GM12878 (cell line): Measurements from ENCODE around the gene TRRAP. TPM values are rescaled to one million over a fixed set of nuclear protein-coding genes. Genes with fewer than 3 reads are reported as not detected.
A peak's percentile ranks its signal among the peaks of the same experiment; 100 is the strongest.

Experiments used
- ATAC-seq: fragments of 200-7000 bp; cut with Tn5 transposase; 3 replicates; pipeline ENCODE4 v1.9.1; 2020; ENCODE audit warnings: mild to moderate bottlenecking, moderate library complexity
- BruUV-seq: library from RNA; stranded (reverse); fragments of 400-500 nt; replicated peaks from 2 replicates; lab custom pipeline; 2021; lab: Mats Ljungman, UMichigan
- CTCF ChIA-PET: fragments of 300-600 bp; sonication (Branson Sonifier 250); formaldehyde crosslinking; extraction: SDS; loops from one replicate; lab custom pipeline; 2021; ENCODE audit warnings: inconsistent platforms; lab: Yijun Ruan, JAX
- POLR2A ChIA-PET: fragments of 350-600 bp; formaldehyde crosslinking; extraction: SDS; loops from one replicate; lab custom pipeline; 2021; ENCODE audit warnings: inconsistent platforms; lab: Charles Lee
- RAD21 ChIA-PET: fragments of 300-600 bp; sonication (Branson Sonifier 250); formaldehyde crosslinking; loops from one replicate; lab custom pipeline; 2023; ENCODE audit warnings: antibody characterized with exemption; ENCODE audit not compliant: unreplicated experiment; lab: Charles Lee
- SMC1A ChIA-PET: fragments of 300-600 bp; sonication (Branson Sonifier 250); formaldehyde crosslinking; loops from one replicate; lab custom pipeline; 2023; ENCODE audit not compliant: unreplicated experiment, uncharacterized antibody; lab: Charles Lee
- DNase-seq: peaks from one replicate; pipeline ENCODE4 v3.0.0-alpha.2; 2011; ENCODE audit warnings: low read depth, low spot score
- FAIRE-seq: peaks from 3 replicates; lab custom pipeline; 2011; peaks lifted over from hg19 to GRCh38; lab: Jason Lieb, UNC
- H2AFZ ChIP-seq: 2 replicates; pipeline ENCODE4 v1.6.0; 2011; ENCODE audit warnings: low read depth, low read length, control low read depth; ENCODE audit not compliant: control insufficient read depth
- H3K27ac ChIP-seq: 2 replicates; pipeline ENCODE4 v1.5.1; 2011; ENCODE audit warnings: control low read depth; ENCODE audit not compliant: control insufficient read depth, insufficient read depth
- H3K27me3 ChIP-seq, 2 experiments: replicated peaks in 1 of 2; 2 replicates each; pipeline versions ENCODE4 v1.6.0 to v1.6.1; 2011; ENCODE audit warnings: low read length in 1 of 2; ENCODE audit not compliant: control insufficient read depth in 2 of 2, insufficient read depth in 2 of 2
- H3K36me3 ChIP-seq, 2 experiments: 2 replicates each; pipeline ENCODE4 v1.5.1; 2011; ENCODE audit warnings: low read length in 1 of 2; ENCODE audit not compliant: control insufficient read depth in 2 of 2, insufficient read depth in 2 of 2
- H3K4me1 ChIP-seq: 2 replicates; pipeline ENCODE4 v1.6.1; 2011; ENCODE audit warnings: mild to moderate bottlenecking, low read length, moderate library complexity, mixed read lengths; ENCODE audit not compliant: control insufficient read depth, insufficient read depth
- H3K4me2 ChIP-seq: 2 replicates; pipeline ENCODE4 v1.6.0; 2011; ENCODE audit warnings: control low read depth; ENCODE audit not compliant: control insufficient read depth, insufficient read depth
- H3K4me3 ChIP-seq: fragments of 200-600 bp; sonication (generic); 2 replicates; pipeline ENCODE4 v1.5.1; 2016
- H3K79me2 ChIP-seq: 2 replicates; pipeline ENCODE4 v1.6.0; 2011; ENCODE audit warnings: low read length; ENCODE audit not compliant: control insufficient read depth, insufficient read depth
- H3K9ac ChIP-seq: 2 replicates; pipeline ENCODE4 v1.8.0; 2011; ENCODE audit warnings: low read length, control low read depth, mixed read lengths; ENCODE audit not compliant: control insufficient read depth, insufficient read depth
- H3K9me3 ChIP-seq: replicated peaks from 3 replicates; pipeline ENCODE4 v1.5.1; 2011; ENCODE audit warnings: mild to moderate bottlenecking, low read length; ENCODE audit not compliant: control insufficient read depth, insufficient read depth
- H4K20me1 ChIP-seq: 2 replicates; pipeline ENCODE4 v1.6.0; 2011; ENCODE audit not compliant: control insufficient read depth, insufficient read depth
- CBFB ChIP-seq: IDR thresholded peaks from 2 replicates; pipeline ENCODE4 v1.6.1; 2016; ENCODE audit warnings: antibody characterized with exemption, low read depth
- EP300 ChIP-seq, 2 experiments: fragments of 150-350 bp in 1 of 2; IDR thresholded peaks; 2 replicates each; pipeline ENCODE4 v1.6.1; 2011 to 2012; ENCODE audit warnings: low read depth in 2 of 2, low read length in 2 of 2, borderline replicate concordance in 1 of 2, improper control_type of control experiment in 1 of 2, inconsistent platforms in 1 of 2; ENCODE audit not compliant: control insufficient read depth in 1 of 2
- FOXM1 ChIP-seq: IDR thresholded peaks from 2 replicates; pipeline ENCODE4 v1.6.1; 2012; ENCODE audit warnings: low read depth, mild to moderate bottlenecking, inconsistent platforms, low read length, moderate library complexity
- IKZF2 ChIP-seq, 2 experiments: fragments of 450-650 bp; IDR thresholded peaks; 2 replicates each; pipeline ENCODE4 v1.6.1; 2017; ENCODE audit warnings: mild to moderate bottlenecking in 2 of 2, moderate library complexity in 2 of 2
- JUNB ChIP-seq: IDR thresholded peaks from 2 replicates; pipeline ENCODE4 v1.6.1; 2016; ENCODE audit warnings: antibody characterized with exemption, mild to moderate bottlenecking
- MTA2 ChIP-seq: fragments of 450-650 bp; IDR thresholded peaks from 2 replicates; pipeline ENCODE4 v1.6.1; 2016; ENCODE audit warnings: low read depth, mild to moderate bottlenecking, moderate library complexity
- MTA3 ChIP-seq: IDR thresholded peaks from 2 replicates; pipeline ENCODE4 v1.6.1; 2012; ENCODE audit warnings: low read length, inconsistent platforms, borderline replicate concordance
- PKNOX1 ChIP-seq: fragments of 450-650 bp; IDR thresholded peaks from 2 replicates; pipeline ENCODE4 v1.6.1; 2016; ENCODE audit warnings: mild to moderate bottlenecking
- PML ChIP-seq: IDR thresholded peaks from 2 replicates; pipeline ENCODE4 v1.6.1; 2012; ENCODE audit warnings: low read length, inconsistent platforms
- POLR2AphosphoS2 ChIP-seq: IDR thresholded peaks from 2 replicates; pipeline ENCODE4 v1.6.1; 2011; ENCODE audit warnings: low read depth, mild to moderate bottlenecking, low read length, improper control_type of control experiment, moderate library complexity
- POLR2AphosphoS5 ChIP-seq: IDR thresholded peaks from 2 replicates; pipeline ENCODE4 v1.6.1; 2011; ENCODE audit warnings: mild to moderate bottlenecking, low read length, inconsistent platforms
- RCOR1 ChIP-seq: conservative IDR thresholded peaks from 2 replicates; pipeline ENCODE4 v1.6.1; 2012; ENCODE audit warnings: low read depth, low read length, improper control_type of control experiment
- SPI1 ChIP-seq: IDR thresholded peaks from 2 replicates; pipeline ENCODE4 v1.6.1; 2011; ENCODE audit warnings: low read depth, mild to moderate bottlenecking, low read length, moderate library complexity, borderline replicate concordance; ENCODE audit not compliant: insufficient read depth
- STAT3 ChIP-seq: IDR thresholded peaks from 2 replicates; pipeline ENCODE4 v1.6.1; 2011; ENCODE audit warnings: low read depth, low read length, improper control_type of control experiment
- TCF7 ChIP-seq: IDR thresholded peaks from 2 replicates; pipeline ENCODE4 v1.6.1; 2014; ENCODE audit warnings: antibody characterized with exemption, borderline replicate concordance
- WRNIP1 ChIP-seq: IDR thresholded peaks from 2 replicates; pipeline ENCODE4 v1.6.1; 2011; ENCODE audit warnings: low read depth, low read length, improper control_type of control experiment, borderline replicate concordance
- WGBS: methylation state at CpG from one replicate; pipeline ENCODE4 v1.1.6; 2016; ENCODE audit warnings: low lambda C conversion rate; ENCODE audit not compliant: insufficient replicate concordance, insufficient coverage; ENCODE audit errors: missing lambda C conversion rate; 5-methylcytosine and 5-hydroxymethylcytosine counted together
- in situ Hi-C: fragments of 300-500 bp; cut with MboI; formaldehyde crosslinking; loops from 9 replicates; pipeline ENCODE4 v1.14.3; 2018; ENCODE audit warnings: mixed read lengths
- intact Hi-C: fragments of 100-400 bp; cut with micrococcal nuclease; formaldehyde crosslinking; loops from one replicate; pipeline ENCODE4 v1.14.2; 2022; ENCODE audit not compliant: unreplicated experiment
- polyA plus RNA-seq, 11 experiments: library from polyadenylated mRNA; depleted of rRNA in 4 of 11; unstranded in 6 of 11; stranded (reverse) in 5 of 11; fragments of >200 nt; fragmentation: Nextera tagmentation in 4 of 11; fragmentation: Illumina TruSeq in 1 of 11; extraction: Ambion mirVana in 4 of 11; extraction: Trizol in 1 of 11; gene quantifications; 1 replicate in 1 of 11; 2 replicates in 10 of 11; pipeline versions ENCODE4 v1.2.1 to v1.2.3, GENCODE V29; 2011 to 2016; ENCODE audit warnings: inconsistent platforms in 2 of 11, missing spikeins in 2 of 11, low read depth in 1 of 11
- total RNA-seq, 4 experiments: library from RNA; depleted of rRNA in 3 of 4; stranded (reverse); fragments of >200 nt in 3 of 4; fragmentation: Illumina TruSeq in 1 of 4; extraction: Trizol in 1 of 4; gene quantifications; 2 replicates each; pipeline versions ENCODE4 v1.2.1 to v1.2.3, GENCODE V29; 2013 to 2021
- TF ChIP-seq, protein P1 (sequence below): IDR thresholded peaks from 2 replicates; pipeline ENCODE4 v1.6.1; 2011; ENCODE audit warnings: borderline replicate concordance, low read depth, mild to moderate bottlenecking, moderate library complexity, low read length; ENCODE audit not compliant: insufficient read depth, poor library complexity, severe bottlenecking
- TF ChIP-seq, protein P2 (sequence below): IDR thresholded peaks from 2 replicates; pipeline ENCODE4 v1.6.1; 2011; ENCODE audit warnings: low read depth, mild to moderate bottlenecking, low read length, moderate library complexity, borderline replicate concordance; ENCODE audit errors: extremely low read depth

The TRRAP gene
- total and polyA plus RNA-seq, 10 of the 15 experiments (the other 5 are each of a cell fraction or from before 2014, with no cell fraction given), result 1.1 to 39.3 (median 8.5) TPM

GRCh38 chr7:98930921-98931320 lies 52.6 kb downstream of the TRRAP start:
- Histone ChIP-seq H3K9ac (0 out of 2 replicates have a peak overlapping the region, but pooled peaks have one; percentile 14), H3K27ac (peak overlapping the region; percentile 71), H3K36me3 (peaks cover 22 to 45% of the 10 kb centered on the region in 2 experiments), H4K20me1 (no peaks in the 10 kb centered on the region), H3K27me3 (no peaks in the 10 kb centered on the region), H2AFZ (no peak overlapping the region), H3K9me3 (no peaks in the 10 kb centered on the region), H3K4me3 (no peak overlapping the region), H3K4me2 (peak overlapping the region; percentile 6; the same call in 1 of the 2 replicates), H3K4me1 (peaks cover 6% of the 10 kb centered on the region), H3K79me2 (peaks cover 9% of the 10 kb centered on the region)
- in situ Hi-C loops (no loop called here), intact Hi-C loops (no loop called here)
- CTCF ChIA-PET, result interaction anchor here (0.6 to 1.5 kb wide), 4 partner anchors 9 to 562 kb away, joined by 3 to 6 read pairs (median 3); no protein-coding TSS in a partner anchor
- SMC1A ChIA-PET, result interaction anchor here (1.0 to 1.5 kb wide), 5 partner anchors 8 to 74 kb away, joined by 3 to 6 read pairs (median 4); no protein-coding TSS in a partner anchor
- RAD21 ChIA-PET, result interaction anchor here (1.3 kb wide), 1 partner anchor 65 kb away, joined by 4 read pairs; no protein-coding TSS in a partner anchor
- WGBS, result 0% methylated on average over 3 of the region's 3 CpGs
- FAIRE-seq, result peak; percentile 80
- DNase-seq, result peak; percentile 93
- POLR2A ChIA-PET, result interaction anchor here (0.6 to 1.0 kb wide), 3 partner anchors 51 to 449 kb away, joined by 3 to 4 read pairs (median 3); no protein-coding TSS in a partner anchor
- peak; percentile 97 for ATAC-seq
- no TSS peak for BruUV-seq
- TF ChIP-seq, protein P1, sequence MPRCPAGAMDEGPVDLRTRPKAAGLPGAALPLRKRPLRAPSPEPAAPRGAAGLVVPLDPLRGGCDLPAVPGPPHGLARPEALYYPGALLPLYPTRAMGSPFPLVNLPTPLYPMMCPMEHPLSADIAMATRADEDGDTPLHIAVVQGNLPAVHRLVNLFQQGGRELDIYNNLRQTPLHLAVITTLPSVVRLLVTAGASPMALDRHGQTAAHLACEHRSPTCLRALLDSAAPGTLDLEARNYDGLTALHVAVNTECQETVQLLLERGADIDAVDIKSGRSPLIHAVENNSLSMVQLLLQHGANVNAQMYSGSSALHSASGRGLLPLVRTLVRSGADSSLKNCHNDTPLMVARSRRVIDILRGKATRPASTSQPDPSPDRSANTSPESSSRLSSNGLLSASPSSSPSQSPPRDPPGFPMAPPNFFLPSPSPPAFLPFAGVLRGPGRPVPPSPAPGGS, result peak; percentile 33
- TF ChIP-seq MTA3, result peak; percentile 65; the same call in 1 of the 2 replicates
- TF ChIP-seq MTA2, result peak; percentile 49
- peak; percentile 66 to 70; a peak in 2 of 4 replicates for TF ChIP-seq EP300 (IDR thresholded peaks at IDR 0.05; ENCODE audit: borderline replicate concordance in 1 of 2, control insufficient read depth in 1 of 2, low read depth in 2 of 2, low read length in 2 of 2)
- TF ChIP-seq RCOR1, result 0 out of 2 replicates have a peak, but pooled peaks have one; percentile 4
- TF ChIP-seq FOXM1, result 0 out of 2 replicates have a peak, but pooled peaks have one; percentile 37
- no peak for TF ChIP-seq TCF7
- TF ChIP-seq SPI1, result peak; percentile 28; the same call in 1 of the 2 replicates
- peak; percentile 41; the same call in 1 of the 2 replicates for TF ChIP-seq CBFB
- peak; percentile 78 for TF ChIP-seq PKNOX1
- TF ChIP-seq PML, result no peak
- TF ChIP-seq STAT3, result no peak
- TF ChIP-seq WRNIP1, result no peak
- peak; percentile 68 to 72 for TF ChIP-seq IKZF2 (IDR thresholded peaks at IDR 0.05)
- TF ChIP-seq POLR2AphosphoS2, result no peak
- TF ChIP-seq, protein P2, sequence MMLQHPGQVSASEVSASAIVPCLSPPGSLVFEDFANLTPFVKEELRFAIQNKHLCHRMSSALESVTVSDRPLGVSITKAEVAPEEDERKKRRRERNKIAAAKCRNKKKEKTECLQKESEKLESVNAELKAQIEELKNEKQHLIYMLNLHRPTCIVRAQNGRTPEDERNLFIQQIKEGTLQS, result no peak
- no peak for TF ChIP-seq POLR2AphosphoS5
- peak; percentile 78 for TF ChIP-seq JUNB
